H9 (cell line): ENCODE results near the gene ZNF80. TPM values are rescaled to one million over a fixed set of nuclear protein-coding genes. Genes with fewer than 3 reads are reported as not detected.

Experiments
- DNase-seq: peaks from one replicate; pipeline ENCODE4 v3.0.0-alpha.2; 2017
- H2AFZ ChIP-seq: one replicate; pipeline ENCODE4 v1.6.1; 2013; ENCODE audit warnings: mild to moderate bottlenecking, low read length, control low read depth, moderate library complexity
- H2AK5ac ChIP-seq: 2 replicates; pipeline ENCODE4 v1.6.1; 2013; ENCODE audit warnings: low read length, control low read depth, mixed read lengths; ENCODE audit not compliant: insufficient read length
- H2BK120ac ChIP-seq: one replicate; pipeline ENCODE4 v1.6.1; 2013; ENCODE audit warnings: low read depth, mild to moderate bottlenecking, low read length, control low read depth, inconsistent platforms; ENCODE audit not compliant: poor library complexity, severe bottlenecking
- H2BK12ac ChIP-seq: 2 replicates; pipeline ENCODE4 v1.6.1; 2013; ENCODE audit warnings: low read length, control low read depth, mixed read lengths, low read depth; ENCODE audit not compliant: insufficient read length
- H2BK15ac ChIP-seq: 2 replicates; pipeline ENCODE4 v1.6.1; 2013; ENCODE audit warnings: low read depth, low read length, control low read depth
- H2BK20ac ChIP-seq: one replicate; pipeline ENCODE4 v1.6.1; 2013; ENCODE audit warnings: low read depth, mild to moderate bottlenecking, low read length, control low read depth, inconsistent platforms; ENCODE audit not compliant: poor library complexity, severe bottlenecking
- H2BK5ac ChIP-seq: 2 replicates; pipeline ENCODE4 v1.6.1; 2013; ENCODE audit warnings: low read length, control low read depth, mixed read lengths; ENCODE audit not compliant: insufficient read length
- H3K14ac ChIP-seq: 2 replicates; pipeline ENCODE4 v1.6.1; 2013; ENCODE audit warnings: low read length, control low read depth; ENCODE audit not compliant: insufficient read depth
- H3K18ac ChIP-seq: 2 replicates; pipeline ENCODE4 v1.6.1; 2013; ENCODE audit warnings: low read depth, mild to moderate bottlenecking, mixed read lengths, low read length, control low read depth; ENCODE audit not compliant: insufficient read length
- H3K23ac ChIP-seq: 2 replicates; pipeline ENCODE4 v1.6.1; 2013; ENCODE audit warnings: low read length, control low read depth, mixed read lengths, low read depth; ENCODE audit not compliant: insufficient read length
- H3K23me2 ChIP-seq: 2 replicates; pipeline ENCODE4 v1.6.1; 2013; ENCODE audit warnings: low read depth, mild to moderate bottlenecking, mixed read lengths, low read length, control low read depth; ENCODE audit not compliant: insufficient read length, poor library complexity, severe bottlenecking
- H3K27ac ChIP-seq: 2 replicates; pipeline ENCODE4 v1.5.1; 2013; ENCODE audit warnings: low read length, control low read depth, mixed read lengths, low read depth; ENCODE audit not compliant: insufficient read length
- H3K27me3 ChIP-seq: 2 replicates; pipeline ENCODE4 v1.6.1; 2013; ENCODE audit warnings: low read length, control low read depth, inconsistent platforms; ENCODE audit not compliant: insufficient read depth
- H3K4ac ChIP-seq: 2 replicates; pipeline ENCODE4 v1.6.1; 2013; ENCODE audit warnings: low read depth, mild to moderate bottlenecking, control low read depth, inconsistent platforms, low read length, moderate library complexity
- H3K4me1 ChIP-seq: 2 replicates; pipeline ENCODE4 v1.6.1; 2013; ENCODE audit warnings: low read length, control low read depth, inconsistent platforms; ENCODE audit not compliant: insufficient read depth
- H3K4me2 ChIP-seq: 2 replicates; pipeline ENCODE4 v1.6.1; 2013; ENCODE audit warnings: low read length, control low read depth, mixed read lengths; ENCODE audit not compliant: insufficient read length, insufficient read depth
- H3K56ac ChIP-seq: 2 replicates; pipeline ENCODE4 v1.6.1; 2013; ENCODE audit warnings: low read depth, mild to moderate bottlenecking, mixed read lengths, low read length, control low read depth; ENCODE audit not compliant: insufficient read length
- H3K79me1 ChIP-seq: 2 replicates; pipeline ENCODE4 v1.6.1; 2013; ENCODE audit warnings: low read depth, mild to moderate bottlenecking, moderate library complexity, low read length, control low read depth, inconsistent platforms; ENCODE audit not compliant: insufficient read depth, poor library complexity, severe bottlenecking
- H3K79me2 ChIP-seq: 2 replicates; pipeline ENCODE4 v1.6.1; 2013; ENCODE audit warnings: low read length, control low read depth, inconsistent platforms; ENCODE audit not compliant: insufficient read depth
- H3K9ac ChIP-seq: 2 replicates; pipeline ENCODE4 v1.6.1; 2013; ENCODE audit warnings: low read length, control low read depth, mixed read lengths; ENCODE audit not compliant: insufficient read length; ENCODE audit errors: extremely low read depth
- H3K9me3 ChIP-seq: one replicate; pipeline ENCODE4 v1.6.1; 2013; ENCODE audit warnings: low read depth, low read length, inconsistent platforms; ENCODE audit not compliant: control insufficient read depth
- H3T11ph ChIP-seq: one replicate; pipeline ENCODE4 v1.6.1; 2013; ENCODE audit warnings: mild to moderate bottlenecking, low read length, control low read depth, inconsistent platforms
- H4K20me1 ChIP-seq: one replicate; pipeline ENCODE4 v1.6.1; 2013; ENCODE audit not compliant: control insufficient read depth, insufficient read length, insufficient read depth
- H4K5ac ChIP-seq: 2 replicates; pipeline ENCODE4 v1.6.1; 2013; ENCODE audit warnings: low read depth, mild to moderate bottlenecking, mixed read lengths, low read length, control low read depth; ENCODE audit not compliant: insufficient read length
- H4K8ac ChIP-seq: replicated peaks from 2 replicates; pipeline ENCODE4 v1.6.1; 2013; ENCODE audit warnings: low read length, control low read depth, mixed read lengths, low read depth; ENCODE audit not compliant: insufficient read length
- H4K91ac ChIP-seq: 2 replicates; pipeline ENCODE4 v1.6.1; 2013; ENCODE audit warnings: low read depth, mild to moderate bottlenecking, moderate library complexity, mixed read lengths, low read length, control low read depth; ENCODE audit not compliant: insufficient read length
- H3K27ac Mint-ChIP-seq, 3 experiments: 2 replicates in 2 of 3; 3 replicates in 1 of 3; pipeline ENCODE4 v1.8.0; 2020 to 2021; ENCODE audit warnings: mixed read lengths in 3 of 3, mild to moderate bottlenecking in 1 of 3, moderate library complexity in 1 of 3
- H3K27me3 Mint-ChIP-seq: 2 replicates; pipeline ENCODE4 v1.8.0; 2021; ENCODE audit warnings: low read depth, mild to moderate bottlenecking, moderate library complexity, mixed read lengths
- H3K36me3 Mint-ChIP-seq, 3 experiments: 2 replicates in 2 of 3; 3 replicates in 1 of 3; pipeline ENCODE4 v1.8.0; 2020 to 2021; ENCODE audit warnings: low read depth in 3 of 3, mixed read lengths in 3 of 3; ENCODE audit not compliant: insufficient read depth in 1 of 3
- H3K4me1 Mint-ChIP-seq, 2 experiments: 2 replicates each; pipeline ENCODE4 v1.8.0; 2020; ENCODE audit warnings: mixed read lengths in 2 of 2
- H3K4me3 Mint-ChIP-seq, 2 experiments: 2 replicates in 1 of 2; 3 replicates in 1 of 2; pipeline ENCODE4 v1.8.0; 2020 to 2021; ENCODE audit warnings: mild to moderate bottlenecking in 2 of 2, mixed read lengths in 2 of 2, moderate library complexity in 1 of 2
- H3K9me3 Mint-ChIP-seq, 2 experiments: 2 replicates in 1 of 2; 3 replicates in 1 of 2; pipeline ENCODE4 v1.8.0; 2020; ENCODE audit warnings: mild to moderate bottlenecking in 2 of 2, mixed read lengths in 2 of 2, moderate library complexity in 1 of 2
- CTCF ChIP-seq: fragments of 200-600 bp; sonication (generic); conservative IDR thresholded peaks from 3 replicates; pipeline ENCODE4 v1.8.0; 2021; ENCODE audit warnings: antibody characterized with exemption, mild to moderate bottlenecking
- WGBS: extraction: QIAGEN DNeasy Blood & Tissue Kit; methylation state at CpG from one replicate; pipeline ENCODE4 v1.1.7; 2013; ENCODE audit warnings: missing lambda C conversion rate, low lambda C conversion rate, mixed read lengths; ENCODE audit not compliant: insufficient read length; ENCODE audit errors: extremely low coverage; 5-methylcytosine and 5-hydroxymethylcytosine counted together
- total RNA-seq: library from RNA; stranded (reverse); gene quantifications from 2 replicates; pipeline ENCODE4 v1.2.1, GENCODE V29; 2021

Gene ZNF80
- total RNA-seq, 1 experiment from 2014 or later: not detected

GRCh38 chr3:114214542-114215341 is 22.6 kb downstream of the ZNF80 start:
- Histone ChIP-seq H3K27me3 (no peaks in the 10 kb centered on the region; the same call in 1 of the 2 replicates), H2AK5ac (no peak overlapping the region), H3K4me1 (peaks cover 9% of the 10 kb centered on the region), H3K79me1 (no peaks in the 10 kb centered on the region), H3T11ph (no peak overlapping the region), H3K4ac (no peak overlapping the region), H3K23ac (no peak overlapping the region), H3K79me2 (no peaks in the 10 kb centered on the region), H3K9me3 (no peaks in the 10 kb centered on the region), H4K20me1 (no peaks in the 10 kb centered on the region), H2BK15ac (no peak overlapping the region), H4K8ac (no peak overlapping the region), H3K9ac (no peak overlapping the region), H2AFZ (no peak overlapping the region), H3K14ac (no peak overlapping the region; the same call in 1 of the 2 replicates), H3K23me2 (no peaks in the 10 kb centered on the region), H3K4me2 (peak overlapping the region; percentile 63), H2BK12ac (peak overlapping the region; percentile 57), H3K18ac (peak overlapping the region; percentile 58), H2BK20ac (no peak overlapping the region), H2BK120ac (no peak overlapping the region), H4K91ac (no peak overlapping the region), H3K56ac (peak overlapping the region; percentile 35), H4K5ac (no peak overlapping the region), H3K27ac (peak overlapping the region; percentile 72), H2BK5ac (no peak overlapping the region)
- Mint-ChIP-seq H3K9me3 (peaks cover 0 to 6% of the 10 kb centered on the region in 2 experiments; a peak in 1 of 5 replicates), H3K4me3 (no peak overlapping the region), H3K4me1 (peaks cover 5 to 9% of the 10 kb centered on the region in 2 experiments), H3K27me3 (no peaks in the 10 kb centered on the region; the same call in none of the 2 replicates), H3K27ac (no peak overlapping the region), H3K36me3 (no peaks in the 10 kb centered on the region)
- no CpG with 5 or more reads among the region's 6 CpGs for WGBS
- no peak for DNase-seq
- no peak for TF ChIP-seq CTCF
